Endothelial cell of umbilical vein (primary cell): ENCODE measurements around the gene ACSL6. TPM values are rescaled to one million over a fixed set of nuclear protein-coding genes. Genes with fewer than 3 reads are reported as not detected.

Experiments used
- BruUV-seq: library from RNA; stranded (reverse); fragments of 400-500 nt; replicated peaks from 2 replicates; lab custom pipeline; 2021; lab: Mats Ljungman, UMichigan
- CTCF ChIA-PET: fragments of 300-600, 350-600 bp; sonication (Branson Sonifier 250); formaldehyde crosslinking; loops from one replicate; lab custom pipeline; 2021; ENCODE audit warnings: antibody characterized with exemption, inconsistent platforms; lab: Charles Lee
- POLR2A ChIA-PET: fragments of 300-600, 350-600 bp; sonication (Branson Sonifier 250); formaldehyde crosslinking; loops from one replicate; lab custom pipeline; 2021; ENCODE audit warnings: antibody characterized with exemption, inconsistent platforms; lab: Charles Lee
- DNase-seq: peaks from one replicate; pipeline ENCODE4 v3.0.0-alpha.2; 2011; ENCODE audit warnings: low read depth, low spot score
- FAIRE-seq: peaks from 2 replicates; lab custom pipeline; 2011; peaks lifted over from hg19 to GRCh38; lab: Jason Lieb, UNC
- H2AFZ ChIP-seq: 2 replicates; pipeline ENCODE4 v1.6.0; 2012; ENCODE audit warnings: low read depth, low read length, control low read depth, inconsistent platforms
- H3K27ac ChIP-seq: 2 replicates; pipeline ENCODE4 v1.5.1; 2011; ENCODE audit warnings: low read depth, mild to moderate bottlenecking, control low read depth, low read length, moderate library complexity; ENCODE audit not compliant: insufficient read depth
- H3K27me3 ChIP-seq, 2 experiments: 2 replicates each; pipeline versions ENCODE4 v1.6.0 to v1.6.1; 2011; ENCODE audit warnings: low read length in 2 of 2, mixed read lengths in 1 of 2; ENCODE audit not compliant: control insufficient read depth in 2 of 2, insufficient read depth in 2 of 2
- H3K36me3 ChIP-seq, 2 experiments: 2 replicates in 1 of 2; 3 replicates in 1 of 2; pipeline ENCODE4 v1.5.1; 2011; ENCODE audit warnings: low read length in 2 of 2, mild to moderate bottlenecking in 1 of 2, moderate library complexity in 1 of 2; ENCODE audit not compliant: control insufficient read depth in 2 of 2, insufficient read depth in 2 of 2; ENCODE audit errors: extremely low read depth in 1 of 2
- H3K4me1 ChIP-seq: 3 replicates; pipeline ENCODE4 v1.5.1; 2011; ENCODE audit warnings: mild to moderate bottlenecking, low read length; ENCODE audit not compliant: control insufficient read depth, insufficient read depth; ENCODE audit errors: extremely low read depth
- H3K4me2 ChIP-seq: 2 replicates; pipeline ENCODE4 v1.6.1; 2011; ENCODE audit warnings: low read length, control low read depth, mixed read lengths; ENCODE audit not compliant: insufficient read depth
- H3K4me3 ChIP-seq, 3 experiments: fragments of 200-600 bp in 1 of 3; sonication (generic), shearing (Covaris generic) in 1 of 3; replicated peaks in 1 of 3; 2 replicates each; pipeline ENCODE4 v1.5.1; 2011 to 2016; ENCODE audit warnings: control low read depth in 3 of 3, low read length in 3 of 3, mild to moderate bottlenecking in 2 of 3, inconsistent platforms in 1 of 3, low read depth in 1 of 3, moderate library complexity in 1 of 3; ENCODE audit not compliant: insufficient read depth in 1 of 3
- H3K79me2 ChIP-seq: 2 replicates; pipeline ENCODE4 v1.6.0; 2012; ENCODE audit warnings: low read length, inconsistent platforms; ENCODE audit not compliant: control insufficient read depth, insufficient read depth
- H3K9ac ChIP-seq: replicated peaks from 2 replicates; pipeline ENCODE3; 2011; ENCODE audit warnings: low read length, control low read depth; ENCODE audit not compliant: insufficient read depth; ENCODE audit errors: extremely low read depth
- H3K9me1 ChIP-seq: replicated peaks from 3 replicates; pipeline ENCODE4 v1.6.0; 2011; ENCODE audit warnings: mild to moderate bottlenecking, low read length; ENCODE audit not compliant: control insufficient read depth, insufficient read depth; ENCODE audit errors: extremely low read depth
- H3K9me3 ChIP-seq: replicated peaks from 2 replicates; pipeline ENCODE4 v1.5.1; 2012; ENCODE audit warnings: low read length, inconsistent platforms; ENCODE audit not compliant: control insufficient read depth, insufficient read depth
- H4K20me1 ChIP-seq: replicated peaks from 2 replicates; pipeline ENCODE3; 2011; ENCODE audit warnings: mild to moderate bottlenecking, low read length; ENCODE audit not compliant: control insufficient read depth, insufficient read depth; ENCODE audit errors: extremely low read depth
- EZH2 ChIP-seq: IDR thresholded peaks from 2 replicates; pipeline ENCODE4 v1.6.1; 2012; ENCODE audit warnings: borderline replicate concordance, low read depth, mild to moderate bottlenecking, moderate library complexity, low read length, inconsistent platforms; ENCODE audit not compliant: severe bottlenecking
- FOS ChIP-seq: IDR thresholded peaks from 2 replicates; pipeline ENCODE4 v1.6.1; 2011; ENCODE audit warnings: mild to moderate bottlenecking, low read length, moderate library complexity, borderline replicate concordance; ENCODE audit not compliant: insufficient read depth
- GATA2 ChIP-seq: IDR thresholded peaks from 2 replicates; pipeline ENCODE4 v1.7.0; 2011; ENCODE audit warnings: low read depth, mild to moderate bottlenecking, moderate library complexity, mixed read lengths, low read length; ENCODE audit not compliant: insufficient read length, insufficient read depth
- JUN ChIP-seq: IDR thresholded peaks from 2 replicates; pipeline ENCODE4 v1.6.1; 2011; ENCODE audit warnings: borderline replicate concordance, low read depth; ENCODE audit not compliant: insufficient read length, insufficient read depth
- MYC ChIP-seq: IDR thresholded peaks from one replicate; pipeline ENCODE4 v1.6.1; 2011; ENCODE audit warnings: mild to moderate bottlenecking, low read depth, low read length
- POLR2A ChIP-seq: IDR thresholded peaks from 2 replicates; pipeline ENCODE4 v1.6.1; 2012; ENCODE audit warnings: low read depth, mild to moderate bottlenecking, control low read depth, low read length
- POLR2AphosphoS5 ChIP-seq: IDR thresholded peaks from 2 replicates; pipeline ENCODE4 v1.6.1; 2012; ENCODE audit warnings: low read depth, mild to moderate bottlenecking, control low read depth, low read length, moderate library complexity; ENCODE audit not compliant: insufficient read depth
- dilution Hi-C: fragments of 300-500 bp; cut with MboI; formaldehyde crosslinking; loops from one replicate; pipeline ENCODE4 v1.15.0; 2019; ENCODE audit warnings: low sequenced_read_pairs; ENCODE audit not compliant: extremely low pct_ligation_motif_present
- intact Hi-C: fragments of 100-400 bp; cut with micrococcal nuclease; formaldehyde crosslinking; loops from one replicate; pipeline ENCODE4 v1.10.0; 2022
- polyA plus RNA-seq, 4 experiments: library from polyadenylated mRNA; depleted of rRNA in 3 of 4; stranded (reverse) in 3 of 4; unstranded in 1 of 4; fragments of >200 nt; gene quantifications; 2 replicates each; pipeline versions ENCODE4 v1.2.1 to v1.2.3, GENCODE V29; 2011 to 2012; ENCODE audit warnings: missing spikeins in 1 of 4
- total RNA-seq: library from RNA; stranded (reverse); gene quantifications from 2 replicates; pipeline ENCODE4 v1.2.3, GENCODE V29; 2021
- TF ChIP-seq, protein P1 (sequence below): IDR thresholded peaks from 2 replicates; pipeline ENCODE4 v1.6.1; 2011; ENCODE audit not compliant: insufficient read depth, insufficient read length
- TF ChIP-seq, protein P2 (sequence below), 2 donors: IDR thresholded peaks; 1 replicate in 1 of 2; 2 replicates in 1 of 2; pipeline ENCODE4 v1.5.1; 2011; ENCODE audit warnings: low read length in 2 of 2, mild to moderate bottlenecking in 2 of 2, moderate library complexity in 2 of 2, control low read depth in 1 of 2, inconsistent platforms in 1 of 2, low read depth in 1 of 2; ENCODE audit not compliant: insufficient read depth in 1 of 2; ENCODE audit errors: extremely low read depth in 1 of 2

ACSL6 gene
- total and polyA plus RNA-seq, 2 donors (not counting 3 experiments of a cell fraction or from before 2014, with no cell fraction given) = not detected

DNA sequence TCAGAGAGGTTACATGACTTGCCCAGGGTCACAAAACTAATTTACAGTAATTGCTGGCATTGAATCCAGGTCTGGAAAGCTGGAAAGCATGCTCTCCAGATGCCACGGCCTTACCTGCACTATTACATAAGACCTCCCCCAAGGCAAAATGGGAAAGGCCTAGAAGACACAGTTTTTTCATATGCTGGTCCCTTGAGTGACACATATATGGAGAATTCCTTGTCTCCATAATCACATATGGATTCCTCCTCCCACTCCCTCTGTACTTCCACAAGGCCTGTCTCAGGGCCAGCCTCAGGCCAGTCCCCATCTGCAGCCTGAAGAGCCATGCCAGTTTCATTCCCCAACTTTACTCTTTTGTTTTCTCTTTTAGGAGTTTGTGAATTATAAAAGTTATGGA is 37.4 kb downstream of the ACSL6 start:
- H3K9me3 ChIP-seq = no peaks in the 10 kb centered on the region
- no TSS peak for BruUV-seq
- ChIA-PET POLR2A (no interaction called here), CTCF (no interaction called here)
- DNase-seq (no peak), FAIRE-seq (no peak)
- H3K4me2 ChIP-seq = no peak overlapping the region
- TF ChIP-seq POLR2AphosphoS5 (no peak), POLR2A (no peak), GATA2 (no peak), FOS (no peak), EZH2 (no peak), JUN (no peak), MYC (no peak)
- TF ChIP-seq, protein P1, sequence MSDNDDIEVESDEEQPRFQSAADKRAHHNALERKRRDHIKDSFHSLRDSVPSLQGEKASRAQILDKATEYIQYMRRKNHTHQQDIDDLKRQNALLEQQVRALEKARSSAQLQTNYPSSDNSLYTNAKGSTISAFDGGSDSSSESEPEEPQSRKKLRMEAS = no peak
- TF ChIP-seq, protein P2, sequence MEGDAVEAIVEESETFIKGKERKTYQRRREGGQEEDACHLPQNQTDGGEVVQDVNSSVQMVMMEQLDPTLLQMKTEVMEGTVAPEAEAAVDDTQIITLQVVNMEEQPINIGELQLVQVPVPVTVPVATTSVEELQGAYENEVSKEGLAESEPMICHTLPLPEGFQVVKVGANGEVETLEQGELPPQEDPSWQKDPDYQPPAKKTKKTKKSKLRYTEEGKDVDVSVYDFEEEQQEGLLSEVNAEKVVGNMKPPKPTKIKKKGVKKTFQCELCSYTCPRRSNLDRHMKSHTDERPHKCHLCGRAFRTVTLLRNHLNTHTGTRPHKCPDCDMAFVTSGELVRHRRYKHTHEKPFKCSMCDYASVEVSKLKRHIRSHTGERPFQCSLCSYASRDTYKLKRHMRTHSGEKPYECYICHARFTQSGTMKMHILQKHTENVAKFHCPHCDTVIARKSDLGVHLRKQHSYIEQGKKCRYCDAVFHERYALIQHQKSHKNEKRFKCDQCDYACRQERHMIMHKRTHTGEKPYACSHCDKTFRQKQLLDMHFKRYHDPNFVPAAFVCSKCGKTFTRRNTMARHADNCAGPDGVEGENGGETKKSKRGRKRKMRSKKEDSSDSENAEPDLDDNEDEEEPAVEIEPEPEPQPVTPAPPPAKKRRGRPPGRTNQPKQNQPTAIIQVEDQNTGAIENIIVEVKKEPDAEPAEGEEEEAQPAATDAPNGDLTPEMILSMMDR (IDR thresholded peaks at IDR 0.05; ENCODE audit: extremely low read depth in 1 of 2, insufficient read depth in 1 of 2, low read depth in 1 of 2, low read length in 2 of 2) = no peak
- H2AFZ ChIP-seq = no peak overlapping the region
- no peak overlapping the region for H3K4me3 ChIP-seq
- no peak overlapping the region for H3K9ac ChIP-seq
- peaks cover 5% of the 10 kb centered on the region for H3K4me1 ChIP-seq
- no peaks in the 10 kb centered on the region for H3K36me3 ChIP-seq
- peaks cover 1 to 2% of the 10 kb centered on the region in 2 experiments for H3K27me3 ChIP-seq
- no peaks in the 10 kb centered on the region for H3K79me2 ChIP-seq
- dilution Hi-C loops = no loop called here
- intact Hi-C loops = no loop called here
- H3K9me1 ChIP-seq = no peaks in the 10 kb centered on the region
- H4K20me1 ChIP-seq = no peaks in the 10 kb centered on the region
- H3K27ac ChIP-seq = no peak overlapping the region
